ENCODE results near the gene WNT3. TPM values are rescaled to one million over a fixed set of nuclear protein-coding genes. Genes with fewer than 3 reads are reported as not detected.

The WNT3 gene
- total RNA-seq, 4 donors from 2014 or later, result 0.83 to 10.1 (median 6.5) TPM

DNA sequence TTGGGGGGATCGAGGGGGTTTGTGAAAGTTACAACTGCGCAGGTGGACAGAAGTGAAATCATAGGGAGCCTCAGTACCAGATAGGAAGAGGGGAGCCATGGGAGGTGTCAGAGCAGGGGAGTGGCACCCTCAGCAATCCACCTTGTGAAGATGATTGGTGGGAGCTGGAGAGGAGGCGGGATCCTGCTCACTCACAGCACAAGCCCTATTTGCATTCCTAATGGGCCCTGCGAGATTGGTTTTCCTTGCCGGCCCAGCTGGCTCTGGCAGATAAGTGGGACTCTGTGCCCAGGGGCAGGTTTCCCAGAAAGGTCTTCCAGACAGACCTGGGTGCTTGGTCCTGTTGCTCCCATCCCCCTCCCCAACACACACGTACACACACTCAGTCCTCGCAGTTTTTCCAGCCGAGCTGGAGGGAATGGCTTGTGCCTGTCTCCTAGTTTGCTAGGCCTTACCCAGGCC is 9.4 kb downstream of the WNT3 start:
- H3K4me3 ChIP-seq, result no peak overlapping the region
- H3K27ac ChIP-seq, result no peak overlapping the region
- H3K36me3 ChIP-seq, result no peaks in the 10 kb centered on the region
- H3K4me1 ChIP-seq, result no peaks in the 10 kb centered on the region
- no peaks in the 10 kb centered on the region for H3K27me3 ChIP-seq
- TF ChIP-seq, protein P1, sequence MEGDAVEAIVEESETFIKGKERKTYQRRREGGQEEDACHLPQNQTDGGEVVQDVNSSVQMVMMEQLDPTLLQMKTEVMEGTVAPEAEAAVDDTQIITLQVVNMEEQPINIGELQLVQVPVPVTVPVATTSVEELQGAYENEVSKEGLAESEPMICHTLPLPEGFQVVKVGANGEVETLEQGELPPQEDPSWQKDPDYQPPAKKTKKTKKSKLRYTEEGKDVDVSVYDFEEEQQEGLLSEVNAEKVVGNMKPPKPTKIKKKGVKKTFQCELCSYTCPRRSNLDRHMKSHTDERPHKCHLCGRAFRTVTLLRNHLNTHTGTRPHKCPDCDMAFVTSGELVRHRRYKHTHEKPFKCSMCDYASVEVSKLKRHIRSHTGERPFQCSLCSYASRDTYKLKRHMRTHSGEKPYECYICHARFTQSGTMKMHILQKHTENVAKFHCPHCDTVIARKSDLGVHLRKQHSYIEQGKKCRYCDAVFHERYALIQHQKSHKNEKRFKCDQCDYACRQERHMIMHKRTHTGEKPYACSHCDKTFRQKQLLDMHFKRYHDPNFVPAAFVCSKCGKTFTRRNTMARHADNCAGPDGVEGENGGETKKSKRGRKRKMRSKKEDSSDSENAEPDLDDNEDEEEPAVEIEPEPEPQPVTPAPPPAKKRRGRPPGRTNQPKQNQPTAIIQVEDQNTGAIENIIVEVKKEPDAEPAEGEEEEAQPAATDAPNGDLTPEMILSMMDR (IDR thresholded peaks at IDR 0.05), result no peak
- TF ChIP-seq POLR2A (IDR thresholded peaks at IDR 0.05), result no peak
- no peaks in the 10 kb centered on the region for H3K9me3 ChIP-seq
- DNase-seq, result no peak

DNA sequence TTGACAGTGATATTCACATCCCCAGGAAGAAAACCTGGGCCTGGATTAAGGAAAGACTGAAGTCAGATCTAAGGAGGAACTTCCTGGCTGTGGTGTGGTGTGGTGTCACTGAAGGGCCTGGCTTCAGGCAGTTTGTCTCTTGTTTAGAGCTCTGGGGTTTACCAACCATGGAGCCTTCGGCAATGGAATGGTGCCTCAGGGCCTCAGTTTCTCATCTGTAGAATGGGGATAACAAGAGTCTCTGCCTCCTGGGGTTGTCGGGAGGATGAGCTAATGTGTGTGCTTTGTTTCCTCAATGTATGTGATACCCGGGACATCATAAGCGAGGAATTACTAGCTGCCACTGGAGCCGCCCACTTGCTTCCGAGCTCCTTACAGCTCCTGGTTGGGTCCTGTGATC is 12.7 kb downstream of the WNT3 start:
- no peaks in the 10 kb centered on the region for H3K9me3 ChIP-seq
- no peaks in the 10 kb centered on the region for H3K4me1 ChIP-seq
- H3K27me3 ChIP-seq, result no peaks in the 10 kb centered on the region
- no peak overlapping the region for H3K4me3 ChIP-seq
- DNase-seq, result no peak
- no peak overlapping the region for H3K27ac ChIP-seq
- H3K36me3 ChIP-seq, result no peaks in the 10 kb centered on the region
- TF ChIP-seq, protein P1 (IDR thresholded peaks at IDR 0.05), result no peak
- no peak for TF ChIP-seq POLR2A (IDR thresholded peaks at IDR 0.05)

DNA sequence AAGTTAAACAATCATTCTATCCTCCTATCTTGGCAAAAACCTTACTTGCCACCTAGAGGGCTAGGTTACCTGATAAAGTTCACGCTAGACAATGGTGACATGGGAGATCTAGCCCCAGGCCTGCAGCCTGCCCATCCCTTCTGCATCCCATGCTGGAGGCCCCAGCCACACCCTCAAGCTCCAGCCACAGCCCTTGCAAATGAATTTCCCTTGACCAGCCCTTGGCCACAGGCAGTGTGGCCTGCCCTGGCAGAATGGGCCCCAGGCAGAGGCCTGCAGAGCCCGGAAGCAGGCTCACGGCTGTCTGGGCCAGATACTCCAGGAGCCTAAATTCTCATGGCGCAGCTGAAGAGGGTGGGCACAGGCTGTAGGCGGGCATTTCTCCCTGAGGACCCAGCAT is 14.9 kb downstream of the WNT3 start:
- no peaks in the 10 kb centered on the region for H3K9me3 ChIP-seq
- no peak for DNase-seq
- H3K27ac ChIP-seq, result no peak overlapping the region
- no peaks in the 10 kb centered on the region for H3K4me1 ChIP-seq
- no peak for TF ChIP-seq POLR2A (IDR thresholded peaks at IDR 0.05)
- H3K36me3 ChIP-seq, result no peaks in the 10 kb centered on the region
- H3K4me3 ChIP-seq, result no peak overlapping the region
- no peaks in the 10 kb centered on the region for H3K27me3 ChIP-seq

DNA sequence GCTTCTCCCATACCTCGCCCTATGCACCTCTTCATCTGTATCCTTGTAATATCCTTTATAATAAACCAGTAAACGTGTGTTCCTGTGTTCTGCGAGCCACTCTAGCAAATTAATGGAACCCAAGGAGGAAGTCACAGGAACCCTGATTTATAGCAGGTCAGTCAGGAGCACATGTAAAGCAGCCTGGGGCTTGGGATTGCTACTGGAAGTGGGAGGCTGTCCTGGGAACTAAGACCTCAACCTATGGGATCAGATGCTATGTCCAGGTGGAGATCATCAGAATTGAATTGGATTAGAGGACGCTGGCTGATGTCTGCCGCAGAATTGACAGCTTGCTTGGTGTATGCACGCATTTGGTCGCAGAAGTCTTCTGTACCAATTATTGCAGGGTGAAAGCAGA is 15.7 kb downstream of the WNT3 start:
- TF ChIP-seq, protein P1 (IDR thresholded peaks at IDR 0.05), result no peak
- no peak for TF ChIP-seq POLR2A (IDR thresholded peaks at IDR 0.05)
- DNase-seq, result no peak
- Histone ChIP-seq H3K36me3 (no peaks in the 10 kb centered on the region), H3K27ac (no peak overlapping the region), H3K27me3 (no peaks in the 10 kb centered on the region), H3K4me3 (no peak overlapping the region), H3K9me3 (no peaks in the 10 kb centered on the region), H3K4me1 (no peaks in the 10 kb centered on the region)

DNA sequence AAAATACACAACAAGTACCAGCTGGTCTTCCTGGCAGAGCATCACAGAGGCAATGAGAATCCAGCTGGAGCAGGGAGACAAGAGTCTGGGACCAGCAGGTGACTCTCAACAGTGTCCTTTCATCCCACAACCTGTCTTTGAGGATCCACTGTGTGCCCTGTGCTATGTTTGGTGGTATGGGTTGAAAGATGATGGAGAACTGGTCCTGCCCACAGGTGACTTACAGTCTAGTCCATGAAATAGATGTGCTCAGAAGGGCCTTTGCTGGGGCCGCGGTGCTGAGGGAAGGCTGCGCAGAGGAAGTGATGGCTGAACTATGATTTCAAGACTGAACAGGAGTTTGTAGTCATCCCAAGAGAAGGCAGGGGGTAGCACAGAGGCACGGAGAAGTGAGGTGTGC is 17.9 kb downstream of the WNT3 start:
- no peak overlapping the region for H3K4me3 ChIP-seq
- no peaks in the 10 kb centered on the region for H3K36me3 ChIP-seq
- no peaks in the 10 kb centered on the region for H3K27me3 ChIP-seq
- H3K4me1 ChIP-seq, result no peaks in the 10 kb centered on the region
- TF ChIP-seq POLR2A (IDR thresholded peaks at IDR 0.05), result no peak
- TF ChIP-seq, protein P1 (IDR thresholded peaks at IDR 0.05), result no peak
- DNase-seq, result no peak
- no peaks in the 10 kb centered on the region for H3K9me3 ChIP-seq
- H3K27ac ChIP-seq, result no peak overlapping the region

DNA sequence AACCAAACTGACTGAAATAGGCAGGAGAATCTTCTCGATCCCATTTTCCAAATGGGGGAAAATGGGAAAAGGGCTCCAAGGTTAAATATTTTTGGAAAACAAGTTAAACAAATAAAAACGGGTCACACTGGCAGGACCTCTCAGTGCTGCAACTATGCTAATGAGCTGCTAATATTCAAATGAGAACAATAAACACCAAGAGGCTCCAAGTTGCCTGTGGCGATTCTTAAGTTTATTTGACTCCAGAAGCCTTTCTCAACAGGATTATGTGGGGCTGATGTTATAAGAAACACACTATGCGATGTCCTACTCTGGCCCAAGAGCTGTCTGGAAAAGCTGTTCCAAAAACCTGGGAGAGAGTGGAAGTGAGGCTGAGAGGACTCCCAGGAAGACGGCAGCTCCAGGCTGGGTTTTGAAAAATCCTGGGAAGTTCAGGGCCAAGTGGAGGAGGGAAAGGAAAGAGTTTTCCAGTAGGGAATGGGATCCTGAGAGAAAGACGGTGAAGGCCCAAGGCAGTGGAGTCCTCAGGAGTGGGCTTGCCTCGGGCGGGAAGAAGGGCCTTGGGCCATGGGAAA is 21.4 kb downstream of the WNT3 start:
- DNase-seq, result no peak
- Histone ChIP-seq H3K27ac (no peak overlapping the region), H3K36me3 (no peaks in the 10 kb centered on the region), H3K4me3 (no peak overlapping the region), H3K27me3 (peaks cover 0 to 3% of the 10 kb centered on the region in 2 donors), H3K4me1 (no peaks in the 10 kb centered on the region), H3K9me3 (no peaks in the 10 kb centered on the region)
- TF ChIP-seq, protein P1 (IDR thresholded peaks at IDR 0.05), result no peak
- no peak for TF ChIP-seq POLR2A (IDR thresholded peaks at IDR 0.05)

Data from Peyer's patch (tissue), 4 donors.